GM23338 (cell line): Measurements from ENCODE around the gene TEX14. TPM values are rescaled to one million over a fixed set of nuclear protein-coding genes. Genes with fewer than 3 reads are reported as not detected.

Source experiments
- ATAC-seq: fragments of 200-7000 bp; cut with Tn5 transposase; 3 replicates; pipeline ENCODE4 v1.9.1; 2020
- DNase-seq: peaks from one replicate; pipeline ENCODE4 v3.0.0-alpha.2; 2015; ENCODE audit warnings: low spot score
- H2AFZ ChIP-seq: fragments of 200-600 bp; sonication (generic); 2 replicates; pipeline ENCODE4 v1.8.0; 2016; ENCODE audit warnings: antibody characterized with exemption, mild to moderate bottlenecking, moderate library complexity
- H3F3A ChIP-seq: fragments of 200-600 bp; sonication (generic); replicated peaks from 2 replicates; pipeline ENCODE4 v1.8.0; 2017; ENCODE audit warnings: antibody characterized with exemption, mixed run types, low read depth
- H3K27ac ChIP-seq: fragments of 200-600 bp; sonication (generic); 2 replicates; pipeline ENCODE4 v1.6.1; 2016; ENCODE audit warnings: low read depth
- H3K27me3 ChIP-seq: fragments of 200-600 bp; sonication (generic); 2 replicates; pipeline ENCODE4 v1.8.0; 2016; ENCODE audit warnings: mild to moderate bottlenecking, mixed run types, moderate library complexity; ENCODE audit not compliant: insufficient read depth
- H3K36me3 ChIP-seq: fragments of 200-600 bp; sonication (generic); 2 replicates; pipeline ENCODE4 v1.8.0; 2016; ENCODE audit warnings: mild to moderate bottlenecking; ENCODE audit not compliant: insufficient read depth
- H3K4me1 ChIP-seq: fragments of 200-600 bp; sonication (generic); 2 replicates; pipeline ENCODE4 v1.8.0; 2016; ENCODE audit warnings: mild to moderate bottlenecking, moderate library complexity; ENCODE audit not compliant: insufficient read depth
- H3K4me2 ChIP-seq: fragments of 200-600 bp; sonication (generic); 2 replicates; pipeline ENCODE4 v1.7.1; 2017; ENCODE audit warnings: mixed run types
- H3K4me3 ChIP-seq: fragments of 200-600 bp; sonication (generic); 2 replicates; pipeline ENCODE4 v1.6.1; 2016; ENCODE audit warnings: mixed run types
- H3K79me2 ChIP-seq: fragments of 200-600 bp; sonication (generic); replicated peaks from 2 replicates; pipeline ENCODE4 v1.8.0; 2017; ENCODE audit warnings: mild to moderate bottlenecking; ENCODE audit not compliant: insufficient read depth
- H3K9me2 ChIP-seq: fragments of 200-600 bp; sonication (generic); 2 replicates; pipeline ENCODE4 v1.8.0; 2017; ENCODE audit not compliant: insufficient read depth
- H4K20me1 ChIP-seq: fragments of 200-600 bp; sonication (generic); replicated peaks from 2 replicates; pipeline ENCODE4 v1.8.0; 2017; ENCODE audit warnings: mild to moderate bottlenecking; ENCODE audit not compliant: insufficient read depth
- H3K27ac Mint-ChIP-seq: 2 replicates; pipeline ENCODE4 v1.8.0; 2020; ENCODE audit warnings: inconsistent platforms, mild to moderate bottlenecking, moderate library complexity, mixed read lengths
- H3K27me3 Mint-ChIP-seq: 3 replicates; pipeline ENCODE4 v1.8.0; 2022; ENCODE audit warnings: low read depth, mild to moderate bottlenecking, moderate library complexity, mixed read lengths, inconsistent platforms; ENCODE audit not compliant: insufficient read depth, poor library complexity
- H3K36me3 Mint-ChIP-seq: 3 replicates; pipeline ENCODE4 v1.8.0; 2021; ENCODE audit warnings: low read depth, mild to moderate bottlenecking, inconsistent platforms, moderate library complexity, mixed read lengths
- H3K4me1 Mint-ChIP-seq: 3 replicates; pipeline ENCODE4 v1.8.0; 2020; ENCODE audit warnings: mild to moderate bottlenecking, inconsistent platforms, mixed read lengths
- H3K4me3 Mint-ChIP-seq: 3 replicates; pipeline ENCODE4 v1.8.0; 2021; ENCODE audit warnings: moderate library complexity, mild to moderate bottlenecking, inconsistent platforms, mixed read lengths
- H3K9me3 Mint-ChIP-seq: 3 replicates; pipeline ENCODE4 v1.8.0; 2020; ENCODE audit warnings: moderate library complexity, mild to moderate bottlenecking, inconsistent platforms, mixed read lengths
- EZH2 ChIP-seq: fragments of 200-600 bp; sonication (generic); IDR thresholded peaks from one replicate; pipeline ENCODE4 v1.8.0; 2017; ENCODE audit warnings: antibody characterized with exemption, mild to moderate bottlenecking, low read depth; ENCODE audit not compliant: unreplicated experiment
- EZH2phosphoT487 ChIP-seq: fragments of 200-600 bp; sonication (generic); IDR thresholded peaks from one replicate; pipeline ENCODE4 v1.8.1; 2018; ENCODE audit warnings: antibody characterized with exemption; ENCODE audit not compliant: unreplicated experiment
- NANOG ChIP-seq: IDR thresholded peaks from 2 replicates; pipeline ENCODE4 v1.6.1; 2016; ENCODE audit warnings: antibody characterized with exemption, borderline replicate concordance
- POLR2AphosphoS5 ChIP-seq: IDR thresholded peaks from 2 replicates; pipeline ENCODE4 v1.6.1; 2016; ENCODE audit warnings: antibody characterized with exemption, low read depth
- STAT1 ChIP-seq: IDR thresholded peaks from one replicate; pipeline ENCODE4 v1.6.1; 2016; ENCODE audit warnings: antibody characterized with exemption; ENCODE audit not compliant: unreplicated experiment
- ZNF114 ChIP-seq: fragments of 250-450 bp; sonication (Bioruptor Pico); IDR thresholded peaks from 2 replicates; pipeline ENCODE4 v1.5.0; 2020; ENCODE audit warnings: mild to moderate bottlenecking, moderate library complexity
- polyA plus RNA-seq: library from polyadenylated mRNA; unstranded; fragments of >200 nt; fragmentation: Nextera tagmentation; extraction: Ambion mirVana; gene quantifications from 2 replicates; pipeline ENCODE4 v1.2.1, GENCODE V29; 2016
- total RNA-seq: library from RNA; depleted of rRNA; stranded (reverse); fragments of >200 nt; shearing (Covaris generic); gene quantifications from 2 replicates; pipeline ENCODE4 v1.2.3, GENCODE V29; 2014
- TF ChIP-seq, protein P1 (sequence below), 2 experiments: fragments of 200-600 bp in 1 of 2; sonication (generic) in 1 of 2; conservative IDR thresholded peaks; 2 replicates each; pipeline versions ENCODE4 v1.5.1 to v1.6.1; 2016 to 2017; ENCODE audit warnings: antibody characterized with exemption in 2 of 2, low read depth in 2 of 2, mild to moderate bottlenecking in 2 of 2, moderate library complexity in 1 of 2
- TF ChIP-seq, protein P2 (sequence below): IDR thresholded peaks from one replicate; pipeline ENCODE4 v1.6.1; 2018; ENCODE audit warnings: antibody characterized with exemption; ENCODE audit not compliant: unreplicated experiment

The TEX14 gene
- total and polyA plus RNA-seq, 2 experiments from 2014 or later, result 0.80 to 2.6 TPM

- H3K27ac ChIP-seq, result no peak overlapping the region
- peaks cover 4% of the 10 kb centered on the region; the same call in 1 of the 3 replicates for H3K4me1 Mint-ChIP-seq
- no peaks in the 10 kb centered on the region for H3K36me3 Mint-ChIP-seq
- H3K4me3 ChIP-seq, result no peak overlapping the region
- no peaks in the 10 kb centered on the region for H4K20me1 ChIP-seq
- H3K27me3 Mint-ChIP-seq, result peaks cover 4% of the 10 kb centered on the region
- H3K4me2 ChIP-seq, result no peak overlapping the region
- no peaks in the 10 kb centered on the region for H3F3A ChIP-seq
- no peak overlapping the region for H3K27ac Mint-ChIP-seq
- no peak overlapping the region for H2AFZ ChIP-seq
- no peaks in the 10 kb centered on the region for H3K36me3 ChIP-seq
- peak; percentile 42 for DNase-seq
- no peaks in the 10 kb centered on the region for H3K9me3 Mint-ChIP-seq
- H3K79me2 ChIP-seq, result no peaks in the 10 kb centered on the region
- H3K27me3 ChIP-seq, result no peaks in the 10 kb centered on the region
- no peak for ATAC-seq
- peaks cover 11% of the 10 kb centered on the region; the same call in 1 of the 2 replicates for H3K4me1 ChIP-seq
- TF ChIP-seq, protein P1, sequence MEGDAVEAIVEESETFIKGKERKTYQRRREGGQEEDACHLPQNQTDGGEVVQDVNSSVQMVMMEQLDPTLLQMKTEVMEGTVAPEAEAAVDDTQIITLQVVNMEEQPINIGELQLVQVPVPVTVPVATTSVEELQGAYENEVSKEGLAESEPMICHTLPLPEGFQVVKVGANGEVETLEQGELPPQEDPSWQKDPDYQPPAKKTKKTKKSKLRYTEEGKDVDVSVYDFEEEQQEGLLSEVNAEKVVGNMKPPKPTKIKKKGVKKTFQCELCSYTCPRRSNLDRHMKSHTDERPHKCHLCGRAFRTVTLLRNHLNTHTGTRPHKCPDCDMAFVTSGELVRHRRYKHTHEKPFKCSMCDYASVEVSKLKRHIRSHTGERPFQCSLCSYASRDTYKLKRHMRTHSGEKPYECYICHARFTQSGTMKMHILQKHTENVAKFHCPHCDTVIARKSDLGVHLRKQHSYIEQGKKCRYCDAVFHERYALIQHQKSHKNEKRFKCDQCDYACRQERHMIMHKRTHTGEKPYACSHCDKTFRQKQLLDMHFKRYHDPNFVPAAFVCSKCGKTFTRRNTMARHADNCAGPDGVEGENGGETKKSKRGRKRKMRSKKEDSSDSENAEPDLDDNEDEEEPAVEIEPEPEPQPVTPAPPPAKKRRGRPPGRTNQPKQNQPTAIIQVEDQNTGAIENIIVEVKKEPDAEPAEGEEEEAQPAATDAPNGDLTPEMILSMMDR (conservative IDR thresholded peaks at IDR 0.05; ENCODE audit: low read depth in 2 of 2), result peak in 1 of 2 experiments; percentile 52; a peak in 2 of 4 replicates
- no peak for TF ChIP-seq EZH2
- H3K9me2 ChIP-seq, result no peaks in the 10 kb centered on the region
- no peak overlapping the region for H3K4me3 Mint-ChIP-seq
These were observed 100.4 kb downstream of the TEX14 start for GRCh38 chr17:58591455-58591854.

GRCh38 chr17:58590377-58590776, 101.5 kb downstream of the TEX14 start:
- H3K9me2 ChIP-seq, result no peaks in the 10 kb centered on the region
- no peak overlapping the region for H3K4me3 ChIP-seq
- H3K4me1 Mint-ChIP-seq, result peaks cover 4% of the 10 kb centered on the region; the same call in 1 of the 3 replicates
- ATAC-seq (no peak), DNase-seq (no peak)
- H3K27ac Mint-ChIP-seq, result no peak overlapping the region
- H4K20me1 ChIP-seq, result no peaks in the 10 kb centered on the region
- no peak overlapping the region for H3K27ac ChIP-seq
- no peak overlapping the region for H3K4me2 ChIP-seq
- no peak overlapping the region for H2AFZ ChIP-seq
- H3F3A ChIP-seq, result no peaks in the 10 kb centered on the region
- no peaks in the 10 kb centered on the region for H3K36me3 ChIP-seq
- no peaks in the 10 kb centered on the region for H3K79me2 ChIP-seq
- H3K36me3 Mint-ChIP-seq, result no peaks in the 10 kb centered on the region
- no peaks in the 10 kb centered on the region for H3K27me3 ChIP-seq
- peaks cover 2% of the 10 kb centered on the region for H3K27me3 Mint-ChIP-seq
- TF ChIP-seq EZH2phosphoT487 (no peak), NANOG (no peak), POLR2AphosphoS5 (no peak), ZNF114 (CRISPR knock-in tag) (no peak), STAT1 (no peak)
- no peaks in the 10 kb centered on the region for H3K9me3 Mint-ChIP-seq
- H3K4me3 Mint-ChIP-seq, result no peak overlapping the region
- H3K4me1 ChIP-seq, result peaks cover 11% of the 10 kb centered on the region; the same call in 1 of the 2 replicates

DNA sequence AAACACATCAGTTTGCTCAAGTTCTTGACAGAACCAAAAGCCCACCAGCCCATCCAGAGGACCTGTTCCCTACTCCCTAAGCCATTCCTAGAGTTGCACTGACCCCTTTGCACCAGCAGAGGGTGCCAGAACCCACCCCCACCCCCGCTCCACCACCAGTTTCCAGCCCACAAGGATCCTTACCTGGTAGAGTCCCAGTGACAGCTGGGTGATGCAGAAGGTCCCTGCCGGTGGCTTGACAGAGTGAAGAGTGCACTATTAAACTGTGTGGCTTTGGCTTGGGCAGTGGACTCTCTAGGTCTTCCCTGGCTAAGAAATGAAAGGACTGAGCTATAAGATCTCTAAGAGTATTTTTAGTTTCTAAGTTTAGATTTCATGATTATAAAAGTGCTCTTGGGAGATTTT, 104.1 kb downstream of the TEX14 start:
- Mint-ChIP-seq H3K36me3 (no peaks in the 10 kb centered on the region), H3K9me3 (no peaks in the 10 kb centered on the region), H3K4me1 (peaks cover 4% of the 10 kb centered on the region; the same call in 1 of the 3 replicates), H3K27me3 (peaks cover 2% of the 10 kb centered on the region), H3K27ac (no peak overlapping the region), H3K4me3 (no peak overlapping the region)
- Histone ChIP-seq H3K4me2 (no peak overlapping the region), H3K9me2 (no peaks in the 10 kb centered on the region), H3K4me1 (peaks cover 11% of the 10 kb centered on the region; the same call in 1 of the 2 replicates), H3K79me2 (no peaks in the 10 kb centered on the region), H3K36me3 (no peaks in the 10 kb centered on the region), H3K4me3 (no peak overlapping the region), H3F3A (no peaks in the 10 kb centered on the region), H4K20me1 (no peaks in the 10 kb centered on the region), H2AFZ (no peak overlapping the region), H3K27me3 (no peaks in the 10 kb centered on the region), H3K27ac (no peak overlapping the region)
- DNase-seq, result peak; percentile 79
- ATAC-seq, result peak; percentile 99
- TF ChIP-seq, protein P1 (conservative IDR thresholded peaks at IDR 0.05; ENCODE audit: low read depth in 2 of 2), result peak; percentile 91 to 95
- TF ChIP-seq, protein P2, sequence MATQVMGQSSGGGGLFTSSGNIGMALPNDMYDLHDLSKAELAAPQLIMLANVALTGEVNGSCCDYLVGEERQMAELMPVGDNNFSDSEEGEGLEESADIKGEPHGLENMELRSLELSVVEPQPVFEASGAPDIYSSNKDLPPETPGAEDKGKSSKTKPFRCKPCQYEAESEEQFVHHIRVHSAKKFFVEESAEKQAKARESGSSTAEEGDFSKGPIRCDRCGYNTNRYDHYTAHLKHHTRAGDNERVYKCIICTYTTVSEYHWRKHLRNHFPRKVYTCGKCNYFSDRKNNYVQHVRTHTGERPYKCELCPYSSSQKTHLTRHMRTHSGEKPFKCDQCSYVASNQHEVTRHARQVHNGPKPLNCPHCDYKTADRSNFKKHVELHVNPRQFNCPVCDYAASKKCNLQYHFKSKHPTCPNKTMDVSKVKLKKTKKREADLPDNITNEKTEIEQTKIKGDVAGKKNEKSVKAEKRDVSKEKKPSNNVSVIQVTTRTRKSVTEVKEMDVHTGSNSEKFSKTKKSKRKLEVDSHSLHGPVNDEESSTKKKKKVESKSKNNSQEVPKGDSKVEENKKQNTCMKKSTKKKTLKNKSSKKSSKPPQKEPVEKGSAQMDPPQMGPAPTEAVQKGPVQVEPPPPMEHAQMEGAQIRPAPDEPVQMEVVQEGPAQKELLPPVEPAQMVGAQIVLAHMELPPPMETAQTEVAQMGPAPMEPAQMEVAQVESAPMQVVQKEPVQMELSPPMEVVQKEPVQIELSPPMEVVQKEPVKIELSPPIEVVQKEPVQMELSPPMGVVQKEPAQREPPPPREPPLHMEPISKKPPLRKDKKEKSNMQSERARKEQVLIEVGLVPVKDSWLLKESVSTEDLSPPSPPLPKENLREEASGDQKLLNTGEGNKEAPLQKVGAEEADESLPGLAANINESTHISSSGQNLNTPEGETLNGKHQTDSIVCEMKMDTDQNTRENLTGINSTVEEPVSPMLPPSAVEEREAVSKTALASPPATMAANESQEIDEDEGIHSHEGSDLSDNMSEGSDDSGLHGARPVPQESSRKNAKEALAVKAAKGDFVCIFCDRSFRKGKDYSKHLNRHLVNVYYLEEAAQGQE, result no peak
